ENCODE measurements around the gene CCDC73.
"Not testable (repeated sequence)": the region's sequence is repeated elsewhere in the genome, so short reads cannot be mapped to it uniquely, and the experiment has no call there.

The CCDC73 gene

DNA sequence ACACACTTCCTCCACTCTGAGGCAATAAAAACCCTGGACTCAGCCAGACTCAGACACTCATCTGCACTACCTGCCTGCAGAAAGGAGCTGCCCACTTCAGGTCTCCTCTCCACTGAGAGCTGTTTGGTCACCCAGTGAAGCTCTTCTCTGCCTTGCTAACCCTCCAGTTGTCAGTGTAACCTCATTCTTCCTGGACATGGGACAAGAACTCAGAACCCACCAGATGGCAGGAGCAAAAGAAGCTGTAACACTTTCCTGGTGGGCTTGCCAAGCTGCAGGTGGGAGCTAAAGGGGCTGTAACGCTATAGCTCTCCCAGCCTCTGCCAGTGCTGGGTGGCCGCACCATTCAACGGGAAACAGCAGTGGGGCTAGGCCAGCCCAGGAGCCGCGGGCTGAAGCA, 89.7 kb downstream of the CCDC73 start:
- no peak for DNase-seq

DNA sequence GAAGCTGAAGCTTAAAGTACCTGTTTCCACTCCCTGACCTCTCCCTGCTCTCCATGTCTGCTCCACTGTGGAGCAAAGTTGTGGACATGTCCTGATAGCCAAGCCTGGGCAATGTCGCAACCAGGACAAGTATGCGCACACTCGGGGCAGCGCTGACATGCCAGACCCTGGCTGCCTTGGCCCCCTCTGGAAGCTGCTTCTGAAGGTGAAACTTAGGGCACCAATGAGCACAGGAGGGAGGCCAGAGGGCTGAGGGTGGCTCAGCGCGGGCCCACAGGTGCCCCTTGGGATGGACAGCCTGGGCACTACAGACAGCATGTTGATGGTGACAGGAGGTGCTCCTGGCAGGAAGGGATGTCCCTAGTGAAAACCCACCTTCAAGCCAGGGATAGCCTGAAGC, 90.2 kb downstream of the CCDC73 start:
- no peak for DNase-seq

DNA sequence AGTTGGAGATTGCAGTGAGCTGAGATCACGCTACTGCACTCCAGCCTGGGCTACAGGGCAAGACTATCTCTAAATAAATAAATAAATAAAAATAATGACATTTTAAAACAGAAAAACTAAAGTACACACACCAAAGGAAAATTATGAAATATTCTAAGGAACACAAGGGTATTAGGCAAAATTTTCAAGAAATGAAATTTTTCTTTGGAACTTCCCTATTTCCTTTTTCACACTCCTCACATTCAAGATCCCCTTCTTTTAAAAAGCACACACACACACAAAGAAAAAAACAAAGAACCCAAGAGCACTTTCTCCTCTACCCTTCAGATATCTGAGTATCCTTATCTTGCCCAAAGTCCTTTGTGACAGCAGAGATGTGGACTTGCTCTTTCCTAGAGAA, 92.8 kb downstream of the CCDC73 start:
- peak; percentile 18 to 36 for DNase-seq

- DNase-seq = no peak
Observed at GRCh38 chr11:32698579-32698978, 95.9 kb downstream of the CCDC73 start.

DNA sequence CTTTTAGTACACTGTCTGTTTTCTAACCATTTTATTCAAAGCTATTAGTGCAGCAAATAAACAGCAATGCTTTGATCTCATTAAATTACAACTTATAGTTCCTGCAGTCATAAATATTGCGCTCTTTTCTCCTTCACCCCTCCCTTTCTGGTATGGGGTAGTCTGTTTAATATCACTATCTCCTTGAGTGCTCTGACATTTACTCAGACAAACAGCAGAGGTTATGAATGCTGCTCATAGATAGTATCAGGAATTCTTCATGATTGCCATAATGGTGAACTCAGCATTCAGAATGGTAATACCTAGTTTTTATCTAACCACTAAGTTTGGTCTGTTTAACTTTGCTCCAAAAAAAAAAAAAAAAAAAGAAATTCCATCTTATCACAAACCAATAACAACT, 123.4 kb downstream of the CCDC73 start:
- no peak for DNase-seq

DNA sequence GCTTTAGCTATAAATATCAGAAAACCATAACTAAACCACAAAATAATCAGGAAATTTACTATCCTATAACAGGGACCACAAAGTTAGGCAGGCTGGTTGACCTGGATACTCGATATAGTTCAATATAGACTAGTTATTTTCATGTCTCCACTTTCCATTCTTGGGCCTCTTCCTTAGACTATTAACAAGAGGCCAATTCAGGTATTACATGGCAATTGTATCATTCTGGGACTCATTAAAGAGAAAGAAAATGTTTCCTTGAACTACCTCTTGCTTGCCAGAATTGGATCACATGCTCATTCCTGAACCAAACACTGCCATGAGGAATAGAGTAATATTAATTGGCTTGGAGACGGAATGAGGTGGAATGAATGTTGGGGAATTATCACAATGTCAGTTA, 134.8 kb downstream of the CCDC73 start:
- no peak for DNase-seq

GRCh38 chr11:32658639-32659406, 135.6 kb downstream of the CCDC73 start:
- DNase-seq = no peak

DNA sequence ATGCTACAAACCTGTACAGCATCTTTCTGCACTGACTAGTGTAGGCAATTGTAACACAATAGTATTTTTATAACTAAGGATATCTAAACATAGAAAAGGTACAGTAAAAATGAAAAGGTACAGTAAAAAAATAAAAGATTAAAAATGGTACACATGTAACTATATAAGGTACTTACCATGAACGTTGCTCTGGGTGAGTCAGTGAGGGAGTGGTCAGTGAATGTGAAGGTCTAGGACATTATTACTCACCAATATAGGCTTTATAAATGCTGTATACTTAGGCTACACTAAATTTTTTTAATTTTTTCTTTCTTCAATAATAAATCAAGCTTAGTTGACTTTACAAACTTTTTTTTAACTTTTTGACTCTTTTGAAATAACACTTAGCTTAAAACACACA, 150.9 kb downstream of the CCDC73 start:
- no peak for DNase-seq

DNA sequence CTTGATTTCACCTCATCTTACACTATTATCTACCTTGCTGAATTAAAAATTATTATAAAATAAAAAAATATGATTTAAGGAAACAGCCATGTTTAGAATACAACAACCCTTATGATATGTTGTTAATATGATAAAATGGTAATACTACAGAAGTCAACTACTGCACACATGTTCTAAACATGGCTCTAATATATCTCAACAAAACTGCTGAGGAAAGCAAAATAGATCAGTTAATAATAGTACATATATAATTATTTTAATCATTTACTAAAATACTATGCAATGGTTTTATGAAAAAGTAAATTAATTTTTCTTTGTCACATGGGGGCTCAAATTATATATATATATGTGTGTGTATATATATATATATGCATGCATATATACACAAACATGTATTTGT, 153.1 kb downstream of the CCDC73 start:
- no peak for DNase-seq

GRCh38 chr11:32635819-32636218, 158.6 kb downstream of the CCDC73 start:
- DNase-seq = no peak

GRCh38 chr11:32630844-32631243, 163.6 kb downstream of the CCDC73 start:
- DNase-seq = no peak

DNA sequence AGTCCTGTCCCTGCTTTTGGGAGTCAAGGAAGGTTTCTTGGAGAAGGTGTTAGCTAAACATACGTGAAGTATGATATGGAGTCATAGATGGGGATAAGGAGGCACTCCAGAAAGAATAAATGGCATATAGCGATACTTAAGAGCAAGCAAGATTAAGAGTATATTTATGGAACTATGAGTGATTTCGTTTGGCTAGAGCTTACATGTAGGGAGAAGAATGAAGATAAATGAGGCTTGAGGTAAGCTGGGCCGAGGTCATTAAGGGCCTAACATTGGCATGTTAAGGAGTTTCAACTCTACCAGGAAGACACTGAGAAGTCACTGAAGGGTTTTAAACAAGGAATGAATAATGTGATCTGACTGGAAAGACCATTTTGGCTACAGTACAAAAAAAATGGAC, 177.6 kb downstream of the CCDC73 start:
- no peak for DNase-seq

DNA sequence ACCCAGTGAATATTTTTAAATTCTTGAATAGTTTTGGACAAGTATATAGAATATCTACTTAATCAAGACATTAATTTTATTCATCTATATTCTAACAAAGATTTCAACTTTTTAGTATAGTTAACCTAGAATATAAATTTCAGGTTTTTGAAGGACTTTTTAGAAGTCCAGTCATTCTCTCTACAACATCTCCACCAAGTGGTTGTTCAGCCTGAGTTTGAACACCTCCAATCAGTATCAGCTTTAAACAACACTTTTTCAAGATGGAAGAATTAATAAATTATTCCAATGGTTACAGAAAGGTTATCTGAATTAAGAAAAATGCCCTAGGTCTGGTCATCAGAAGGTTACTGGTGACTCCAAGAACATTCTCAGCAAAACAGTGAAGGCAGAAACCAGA, 179.0 kb downstream of the CCDC73 start:
- DNase-seq = peak in 1 of 2 donors; percentile 25

- DNase-seq = no peak
Observed at GRCh38 chr11:32613500-32614151, 180.8 kb downstream of the CCDC73 start.

DNA sequence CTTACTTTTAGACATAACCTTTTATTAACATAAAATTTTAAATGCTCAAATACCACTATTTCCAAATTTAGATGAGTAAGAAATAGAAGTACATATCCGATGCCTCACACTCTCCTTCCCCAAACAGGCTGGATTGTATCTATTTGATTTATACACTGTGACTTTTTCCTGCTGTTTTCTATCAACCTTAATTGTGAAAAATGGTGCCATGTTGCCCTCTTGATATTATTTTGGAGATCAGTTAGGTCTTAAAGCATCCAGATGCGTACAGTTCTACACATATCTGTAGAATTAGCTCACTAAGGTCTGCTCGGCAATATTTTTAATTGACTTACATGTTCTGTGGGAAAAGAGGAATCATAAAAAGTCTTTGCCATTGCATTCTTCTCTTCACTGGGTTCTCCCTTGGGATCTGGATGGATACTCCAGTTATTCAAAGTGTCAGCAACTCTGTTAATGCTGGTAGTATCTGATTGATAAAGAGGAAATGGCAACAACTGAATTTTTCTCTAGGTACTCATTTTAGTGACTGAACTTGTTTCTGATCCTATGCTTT, 183.6 kb downstream of the CCDC73 start:
- no peak for DNase-seq

DNA sequence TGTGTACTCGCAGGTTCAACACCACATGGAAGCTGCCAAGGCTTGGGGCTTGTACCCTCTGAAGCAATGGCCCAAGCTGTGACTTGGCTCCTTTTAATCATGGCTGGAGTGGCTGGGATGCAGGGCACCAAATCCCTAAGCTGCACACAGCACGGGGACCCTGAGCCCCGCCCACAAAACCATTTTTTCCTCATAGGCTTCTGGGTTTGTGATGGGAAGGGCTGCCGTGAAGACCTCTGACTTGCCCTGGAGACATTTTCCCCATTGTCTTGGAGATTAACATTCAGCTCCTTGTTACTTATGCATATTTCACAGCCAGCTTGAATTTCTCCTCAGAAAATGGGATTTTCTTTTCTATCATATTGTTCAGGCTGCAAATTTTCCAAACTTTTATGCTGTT, 185.6 kb downstream of the CCDC73 start:
- not testable (repeated sequence) for DNase-seq

GRCh38 chr11:32606220-32606619, 188.2 kb downstream of the CCDC73 start:
- DNase-seq = no peak

GRCh38 chr11:32602657-32603415, 191.6 kb downstream of the CCDC73 start:
- peak in 1 of 2 donors; percentile 41 for DNase-seq

- no peak for DNase-seq
Observed at GRCh38 chr11:32597921-32598320, 196.5 kb downstream of the CCDC73 start.

- not testable (repeated sequence) for DNase-seq
Observed at GRCh38 chr11:32596114-32596513, 198.3 kb downstream of the CCDC73 start.

- DNase-seq = peak; percentile 34 to 42
Observed at GRCh38 chr11:32594272-32594671, 200.2 kb downstream of the CCDC73 start.

DNA sequence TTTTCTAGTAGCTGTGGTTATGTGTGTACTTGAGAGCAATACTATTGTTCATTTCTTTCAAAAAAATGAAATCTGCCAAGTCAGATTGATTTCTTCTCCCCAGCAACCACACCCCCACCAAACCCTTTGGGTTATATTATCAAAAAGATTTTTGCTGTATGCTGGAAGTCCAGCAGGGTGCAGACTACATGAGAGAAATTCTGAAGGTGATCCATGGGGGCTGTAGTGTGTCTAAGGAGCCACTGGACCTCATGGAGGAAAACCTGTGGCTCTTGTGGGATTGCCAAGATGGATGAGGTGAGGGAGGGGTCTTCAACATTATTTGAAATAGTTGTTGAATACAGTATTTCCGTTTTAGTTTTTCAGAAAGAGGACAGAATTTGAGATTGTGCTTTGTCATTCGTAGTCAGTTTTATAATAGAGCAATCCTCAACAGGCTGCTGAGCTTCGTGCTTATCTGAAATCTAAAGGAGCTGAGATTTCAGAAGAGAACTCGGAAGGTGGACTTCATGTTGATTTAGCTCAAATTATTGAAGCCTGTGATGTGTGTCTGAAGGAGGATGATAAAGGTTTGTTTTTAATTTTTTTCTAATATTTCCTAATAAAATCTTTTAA, 207.8 kb downstream of the CCDC73 start:
- peak in 1 of 2 donors; percentile 26 for DNase-seq

GRCh38 chr11:32584921-32585320, 209.5 kb downstream of the CCDC73 start:
- DNase-seq = no peak
